ENCODE data around the gene IL17RA. TPM values are rescaled to one million over a fixed set of nuclear protein-coding genes. Genes with fewer than 3 reads are reported as not detected.

The IL17RA gene
- total RNA-seq, 6 donors from 2014 or later = 22.6 to 58.9 (median 35.9) TPM

DNA sequence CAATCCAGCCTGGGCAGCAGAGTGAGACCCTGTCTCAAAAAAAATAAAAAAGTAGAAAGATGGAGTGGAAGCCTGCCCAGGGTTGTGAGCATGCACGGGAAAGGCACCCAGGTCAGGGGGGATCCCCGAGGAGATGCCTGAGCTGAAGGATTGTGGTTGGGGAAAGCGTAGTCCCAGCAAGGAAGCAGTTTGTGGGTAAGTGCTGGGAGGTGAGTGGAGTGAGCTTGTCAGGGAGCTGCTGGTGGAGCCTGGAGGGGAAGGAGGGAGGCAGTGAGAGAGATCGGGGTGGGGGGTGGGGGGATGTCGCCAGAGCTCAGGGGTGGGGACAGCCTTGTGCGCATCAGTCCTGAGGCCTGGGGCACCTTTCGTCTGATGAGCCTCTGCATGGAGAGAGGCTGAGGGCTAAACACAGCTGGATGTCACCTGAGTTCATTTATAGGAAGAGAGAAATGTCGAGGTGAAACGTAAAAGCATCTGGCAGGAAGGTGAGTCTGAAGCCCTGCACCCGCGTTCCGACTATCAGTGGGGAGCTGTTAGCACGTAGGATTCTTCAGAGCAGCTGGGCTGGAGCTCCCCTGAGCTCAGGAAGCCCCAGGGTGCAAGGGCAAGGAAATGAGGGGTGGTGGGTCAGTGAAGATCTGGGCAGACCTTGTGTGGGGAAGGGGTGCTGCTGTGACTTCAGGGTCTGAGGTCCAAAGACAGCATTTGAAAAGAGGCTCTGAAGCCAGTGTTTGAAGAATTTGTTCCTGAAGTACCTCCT lies 26.2 kb downstream of the IL17RA start:
- 85 to 92% methylated on average over 11 to 13 of the region's 13 CpGs for WGBS, 2 donors
- no peak for TF ChIP-seq CTCF (IDR thresholded peaks at IDR 0.05)
- no peak for TF ChIP-seq EP300 (IDR thresholded peaks at IDR 0.05)
- Histone ChIP-seq H3K27ac (no peak overlapping the region), H3K27me3 (no peaks in the 10 kb centered on the region), H3K4me1 (peaks cover 0 to 13% (median 6%) of the 10 kb centered on the region in 4 donors), H3K4me3 (no peak overlapping the region), H3K36me3 (peaks cover 13 to 50% (median 37%) of the 10 kb centered on the region in 4 donors), H3K9me3 (no peaks in the 10 kb centered on the region)
- DNase-seq = no peak
- no peak for ATAC-seq (ENCODE audit: low FRiP score in 2 of 2)

GRCh38 chr22:17112491-17113042 lies 27.8 kb downstream of the IL17RA start:
- Histone ChIP-seq H3K4me3 (no peak overlapping the region), H3K27ac (no peak overlapping the region), H3K36me3 (peaks cover 13 to 34% (median 24%) of the 10 kb centered on the region in 4 donors), H3K9me3 (no peaks in the 10 kb centered on the region), H3K4me1 (peaks cover 0 to 27% (median 15%) of the 10 kb centered on the region in 4 donors), H3K27me3 (no peaks in the 10 kb centered on the region)
- no peak for TF ChIP-seq CTCF (IDR thresholded peaks at IDR 0.05)
- no peak for TF ChIP-seq EP300 (IDR thresholded peaks at IDR 0.05)
- no peak for TF ChIP-seq POLR2AphosphoS5 (IDR thresholded peaks at IDR 0.05)
- TF ChIP-seq POLR2A (IDR thresholded peaks at IDR 0.05) = no peak
- 65 to 67% methylated on average over 9 of the region's 9 CpGs for WGBS, 2 donors
- no peak for ATAC-seq (ENCODE audit: low FRiP score in 2 of 2)
- DNase-seq = no peak

DNA sequence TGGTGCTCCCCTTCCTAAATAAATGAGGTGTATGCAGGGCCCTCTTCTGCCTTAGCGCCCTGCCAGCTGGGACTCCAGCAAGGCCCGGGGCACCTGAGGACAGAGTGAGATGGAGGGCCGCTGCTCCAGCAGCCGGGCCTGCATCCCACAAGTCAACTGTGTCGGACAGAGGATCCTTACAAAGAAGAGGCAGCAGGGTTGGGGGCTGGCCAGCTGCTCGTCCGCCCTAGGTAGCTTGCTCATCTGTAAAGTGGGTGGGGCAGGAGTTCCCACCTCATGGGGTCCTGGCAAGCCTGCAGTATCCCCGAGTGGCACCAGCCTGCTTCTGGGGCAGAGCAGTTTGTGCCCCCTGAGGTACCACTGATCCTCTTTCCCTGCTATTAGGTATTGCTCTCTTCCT lies 28.8 kb downstream of the IL17RA start:
- no peak for ATAC-seq (ENCODE audit: low FRiP score in 2 of 2)

DNA sequence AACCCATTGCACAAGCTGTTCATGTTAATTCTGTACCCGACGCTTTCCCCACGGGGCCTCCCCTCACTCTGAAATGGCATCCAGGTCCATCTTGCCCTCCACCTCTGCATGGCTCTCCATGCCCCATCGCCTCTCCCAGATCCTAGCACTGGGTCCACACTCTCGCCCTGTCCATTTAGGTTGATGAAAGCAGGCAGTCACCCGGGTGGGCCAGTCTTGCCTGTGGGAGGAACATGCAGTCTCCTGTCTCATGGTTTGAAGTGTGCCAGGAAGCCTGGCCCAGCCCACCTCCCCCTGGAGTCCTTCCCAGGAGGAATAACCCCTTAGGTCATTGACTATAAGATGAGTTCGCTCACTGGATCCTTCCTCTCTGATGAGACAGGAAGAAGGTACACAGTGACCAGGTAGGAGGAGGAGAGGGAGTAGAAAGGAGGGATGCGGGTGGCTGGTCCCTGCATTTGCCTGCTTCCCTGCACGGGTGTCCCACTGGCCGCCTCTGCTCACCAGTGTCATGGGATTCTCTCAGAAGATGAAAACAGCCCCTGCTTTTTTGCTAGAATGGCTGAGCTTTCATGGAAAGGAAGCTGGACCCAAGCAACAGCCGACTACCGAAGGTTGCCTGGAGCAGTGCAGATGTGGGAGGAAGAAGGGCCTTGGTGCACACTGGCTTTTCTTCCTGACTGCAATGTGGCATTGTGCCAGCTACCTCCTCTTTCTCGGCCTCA lies 29.5 kb downstream of the IL17RA start:
- no peak overlapping the region for H3K27ac ChIP-seq
- H3K27me3 ChIP-seq = peaks cover 0 to under 1% (median 0%) of the 10 kb centered on the region in 4 donors
- peaks cover 6 to 33% (median 20%) of the 10 kb centered on the region in 4 donors for H3K4me1 ChIP-seq
- peaks cover 3 to 17% (median 7%) of the 10 kb centered on the region in 4 donors for H3K36me3 ChIP-seq
- no peak overlapping the region for H3K4me3 ChIP-seq
- DNase-seq (no peak), ATAC-seq (ENCODE audit: low FRiP score in 2 of 2) (no peak)
- no peaks in the 10 kb centered on the region for H3K9me3 ChIP-seq
- TF ChIP-seq POLR2A (IDR thresholded peaks at IDR 0.05) (no peak), EP300 (IDR thresholded peaks at IDR 0.05) (no peak), POLR2AphosphoS5 (IDR thresholded peaks at IDR 0.05) (no peak), CTCF (IDR thresholded peaks at IDR 0.05) (no peak)
- 65 to 70% methylated on average over 12 to 13 of the region's 13 CpGs for WGBS, 2 donors

More for the DNA sequence above, 28.8 kb downstream of the IL17RA start:
- Histone ChIP-seq H3K36me3 (peaks cover 11 to 24% (median 14%) of the 10 kb centered on the region in 4 donors), H3K4me3 (no peak overlapping the region), H3K9me3 (no peaks in the 10 kb centered on the region), H3K27ac (no peak overlapping the region), H3K4me1 (peaks cover 6 to 30% (median 19%) of the 10 kb centered on the region in 4 donors), H3K27me3 (no peaks in the 10 kb centered on the region)
- 80 to 96% methylated on average over 4 to 5 of the region's 8 CpGs for WGBS, 2 donors
- DNase-seq = no peak
- TF ChIP-seq POLR2AphosphoS5 (IDR thresholded peaks at IDR 0.05) = no peak

DNA sequence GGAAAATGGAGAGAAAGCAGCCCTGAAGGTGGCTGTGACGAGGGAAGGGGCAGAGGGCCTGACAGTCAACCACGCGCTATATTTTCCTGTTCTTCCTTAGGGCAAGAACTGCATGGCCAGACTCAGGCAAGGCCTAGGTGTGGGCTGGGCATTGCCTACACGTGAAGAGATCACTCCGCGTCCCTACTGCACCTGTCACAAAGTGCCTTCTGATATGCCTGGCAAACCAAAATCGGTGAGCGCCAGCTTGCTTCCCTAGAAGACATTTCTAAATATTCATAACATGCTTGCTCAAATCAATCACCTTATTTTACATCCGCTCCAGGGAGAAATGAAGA lies 30.1 kb downstream of the IL17RA start:
- Histone ChIP-seq H3K9me3 (no peaks in the 10 kb centered on the region), H3K36me3 (peaks cover under 1 to 11% (median 2%) of the 10 kb centered on the region in 4 donors), H3K27ac (no peak overlapping the region), H3K27me3 (peaks cover 0 to 6% (median 2%) of the 10 kb centered on the region in 4 donors), H3K4me3 (no peak overlapping the region), H3K4me1 (peaks cover 6 to 37% (median 25%) of the 10 kb centered on the region in 4 donors)
- ATAC-seq (ENCODE audit: low FRiP score in 2 of 2) (no peak), DNase-seq (no peak)
- 80 to 83% methylated on average over 9 of the region's 9 CpGs for WGBS, 2 donors
- TF ChIP-seq CTCF (IDR thresholded peaks at IDR 0.05) = no peak
- no peak for TF ChIP-seq EP300 (IDR thresholded peaks at IDR 0.05)
- no peak for TF ChIP-seq POLR2AphosphoS5 (IDR thresholded peaks at IDR 0.05)
- TF ChIP-seq POLR2A (IDR thresholded peaks at IDR 0.05) = no peak

Data from upper lobe of left lung (tissue), 6 donors.